ENCODE data around the gene NECAB3.
A peak's percentile ranks its signal among the peaks of the same experiment; 100 is the strongest.

- TF ChIP-seq CTCF (IDR thresholded peaks at IDR 0.05), result peak; percentile 78 to 99 (median 92)
- peak; percentile 24 for TF ChIP-seq POLR2A (IDR thresholded peaks at IDR 0.05)
Measured at GRCh38 chr20:33667676-33668465, 6.4 kb downstream of the NECAB3 start.

Data from prostate gland (tissue), 2 donors.